Left ventricle myocardium inferior (tissue), 1 donor: ENCODE data around the gene COG8. TPM values are rescaled to one million over a fixed set of nuclear protein-coding genes. Genes with fewer than 3 reads are reported as not detected.

Source experiments
- DNase-seq: peaks from one replicate; pipeline ENCODE4 v3.0.0-alpha.2; 2020
- H3K27ac ChIP-seq: fragments of 200-600 bp; replicated peaks from 2 replicates; pipeline ENCODE4 v1.8.0; 2021
- H3K27me3 ChIP-seq: fragments of 200-600 bp; 2 replicates; pipeline ENCODE4 v1.8.0; 2021; ENCODE audit warnings: low read depth
- H3K36me3 ChIP-seq: fragments of 200-600 bp; 2 replicates; pipeline ENCODE4 v1.8.0; 2021
- H3K4me1 ChIP-seq: fragments of 200-600 bp; 2 replicates; pipeline ENCODE4 v1.8.0; 2021
- H3K4me3 ChIP-seq: fragments of 200-600 bp; 2 replicates; pipeline ENCODE4 v1.8.0; 2021; ENCODE audit warnings: mild to moderate bottlenecking, moderate library complexity
- H3K9me3 ChIP-seq: fragments of 200-600 bp; replicated peaks from 2 replicates; pipeline ENCODE4 v1.8.0; 2021
- intact Hi-C: fragments of 100-400 bp; cut with micrococcal nuclease; formaldehyde crosslinking; loops from one replicate; pipeline ENCODE4 v1.11.0; 2022
- total RNA-seq: library from RNA; stranded (reverse); fragmentation: NEBNext Ultra II Directional; extraction: Animal tissue kit (Norgen Biotek cat#: 25700); gene quantifications from one replicate; pipeline ENCODE4 v1.2.1, GENCODE V29; 2021
- TF ChIP-seq, protein P1 (sequence below): fragments of 200-600 bp; IDR thresholded peaks from 2 replicates; pipeline ENCODE4 v1.8.0; 2021; ENCODE audit warnings: antibody characterized with exemption, mild to moderate bottlenecking, borderline replicate concordance
- donor health status: DM: no; HTN: yes; CAD: no; lungs with severe emphysema.

The COG8 gene
- total RNA-seq, 1 donor from 2014 or later, result 24.1 TPM

DNA sequence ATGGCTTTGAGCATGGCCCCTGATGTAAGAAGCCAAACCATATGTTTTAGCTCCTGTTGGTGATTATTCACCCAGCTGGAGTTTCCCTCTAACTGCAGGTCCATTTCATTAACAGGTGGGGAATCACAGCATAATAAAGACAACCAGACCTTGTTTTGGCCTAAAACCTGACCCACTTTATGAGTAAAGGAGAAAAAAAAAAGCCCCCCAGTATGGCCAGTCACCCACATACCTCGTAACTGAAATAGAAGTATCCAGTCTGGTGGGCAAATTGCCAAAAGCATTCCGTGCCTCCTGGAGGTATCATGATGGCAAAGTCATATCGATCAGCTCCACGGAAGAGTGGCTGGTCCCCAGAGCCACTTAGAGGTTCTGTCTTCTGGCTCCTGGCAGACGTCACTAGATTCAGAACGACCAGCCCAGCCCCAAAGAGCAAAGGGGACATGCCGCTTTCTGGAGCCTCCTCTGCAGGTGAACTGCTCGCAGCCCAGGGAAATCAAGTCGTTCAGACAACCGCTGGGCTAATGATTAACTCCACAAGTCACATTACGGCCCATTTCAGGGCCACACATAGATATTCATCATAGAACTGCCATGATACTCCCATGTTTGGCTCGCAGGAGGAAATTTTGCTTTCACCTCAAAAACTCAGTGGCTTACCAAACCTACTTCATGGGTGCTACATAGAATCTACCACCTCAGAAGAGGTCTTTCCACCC, 12.1 kb upstream of the COG8 start, which contains the start of gene TMED6:
Gene TMED6 (minus strand): TSS at position 478 of the 719 bp plus-strand sequence. CDS start 33 bp downstream, at position 445.
- no peaks in the 10 kb centered on the region for H3K4me1 ChIP-seq
- DNase-seq, result no peak
- intact Hi-C loops, result no loop called here
- TF ChIP-seq, protein P1, sequence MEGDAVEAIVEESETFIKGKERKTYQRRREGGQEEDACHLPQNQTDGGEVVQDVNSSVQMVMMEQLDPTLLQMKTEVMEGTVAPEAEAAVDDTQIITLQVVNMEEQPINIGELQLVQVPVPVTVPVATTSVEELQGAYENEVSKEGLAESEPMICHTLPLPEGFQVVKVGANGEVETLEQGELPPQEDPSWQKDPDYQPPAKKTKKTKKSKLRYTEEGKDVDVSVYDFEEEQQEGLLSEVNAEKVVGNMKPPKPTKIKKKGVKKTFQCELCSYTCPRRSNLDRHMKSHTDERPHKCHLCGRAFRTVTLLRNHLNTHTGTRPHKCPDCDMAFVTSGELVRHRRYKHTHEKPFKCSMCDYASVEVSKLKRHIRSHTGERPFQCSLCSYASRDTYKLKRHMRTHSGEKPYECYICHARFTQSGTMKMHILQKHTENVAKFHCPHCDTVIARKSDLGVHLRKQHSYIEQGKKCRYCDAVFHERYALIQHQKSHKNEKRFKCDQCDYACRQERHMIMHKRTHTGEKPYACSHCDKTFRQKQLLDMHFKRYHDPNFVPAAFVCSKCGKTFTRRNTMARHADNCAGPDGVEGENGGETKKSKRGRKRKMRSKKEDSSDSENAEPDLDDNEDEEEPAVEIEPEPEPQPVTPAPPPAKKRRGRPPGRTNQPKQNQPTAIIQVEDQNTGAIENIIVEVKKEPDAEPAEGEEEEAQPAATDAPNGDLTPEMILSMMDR, result no peak
- H3K27me3 ChIP-seq, result no peaks in the 10 kb centered on the region
- H3K4me3 ChIP-seq, result no peak within 1 kb of the TSS
- H3K27ac ChIP-seq, result no peak within 1 kb of the TSS
- H3K9me3 ChIP-seq, result no peaks in the 10 kb centered on the region
- H3K36me3 ChIP-seq, result peaks cover 27% of the 10 kb centered on the region

GRCh38 chr16:69350536-69351133, 11.3 kb upstream of the COG8 start:
- intact Hi-C loops, result no loop called here
- Histone ChIP-seq H3K36me3 (peaks cover 27% of the 10 kb centered on the region), H3K4me3 (no peak overlapping the region), H3K4me1 (no peaks in the 10 kb centered on the region), H3K27me3 (no peaks in the 10 kb centered on the region), H3K27ac (no peak overlapping the region), H3K9me3 (no peaks in the 10 kb centered on the region)
- no peak for DNase-seq
- TF ChIP-seq, protein P1, result no peak

- Histone ChIP-seq H3K4me3 (no peak overlapping the region), H3K4me1 (no peaks in the 10 kb centered on the region), H3K36me3 (peaks cover 27% of the 10 kb centered on the region), H3K9me3 (no peaks in the 10 kb centered on the region), H3K27me3 (no peaks in the 10 kb centered on the region), H3K27ac (no peak overlapping the region)
- DNase-seq, result no peak
- TF ChIP-seq, protein P1, result no peak
- intact Hi-C loops, result no loop called here
Measured at GRCh38 chr16:69349536-69349935, 10.2 kb upstream of the COG8 start.

GRCh38 chr16:69348222-69348621, 8.9 kb upstream of the COG8 start:
- no peaks in the 10 kb centered on the region for H3K9me3 ChIP-seq
- H3K4me3 ChIP-seq, result no peak overlapping the region
- no peak for DNase-seq
- TF ChIP-seq, protein P1, result no peak
- no peak overlapping the region for H3K27ac ChIP-seq
- intact Hi-C loops, result no loop called here
- no peaks in the 10 kb centered on the region for H3K27me3 ChIP-seq
- peaks cover 33% of the 10 kb centered on the region for H3K36me3 ChIP-seq
- H3K4me1 ChIP-seq, result no peaks in the 10 kb centered on the region

GRCh38 chr16:69346683-69347082, 7.3 kb upstream of the COG8 start:
- no peak for DNase-seq
- TF ChIP-seq, protein P1, result no peak
- Histone ChIP-seq H3K36me3 (peaks cover 38% of the 10 kb centered on the region), H3K27ac (no peak overlapping the region), H3K4me1 (no peaks in the 10 kb centered on the region), H3K27me3 (no peaks in the 10 kb centered on the region), H3K9me3 (no peaks in the 10 kb centered on the region), H3K4me3 (no peak overlapping the region)
- intact Hi-C loops, result no loop called here
